WI38 (cell line): ENCODE data around the gene ACSBG1.
"Not testable (repeated sequence)": the region's sequence is repeated elsewhere in the genome, so short reads cannot be mapped to it uniquely, and the experiment has no call there.

Experiments
- H3K4me3 ChIP-seq: 2 replicates; pipeline ENCODE4 v1.5.1; 2011; ENCODE audit warnings: low read depth, mild to moderate bottlenecking, control low read depth, low read length
- CTCF ChIP-seq: IDR thresholded peaks from 2 replicates; pipeline ENCODE4 v1.5.1; 2012; ENCODE audit warnings: low read depth, mild to moderate bottlenecking, control low read depth, low read length

The ACSBG1 gene

GRCh38 chr15:78251136-78251535, 16.8 kb upstream of the ACSBG1 start:
- H3K4me3 ChIP-seq = no peak overlapping the region
- no peak for TF ChIP-seq CTCF

- TF ChIP-seq CTCF = no peak
- H3K4me3 ChIP-seq = no peak overlapping the region
These were observed 14.8 kb upstream of the ACSBG1 start for GRCh38 chr15:78249131-78249530.

- TF ChIP-seq CTCF = no peak
- H3K4me3 ChIP-seq = no peak overlapping the region
These were observed 13.5 kb upstream of the ACSBG1 start for GRCh38 chr15:78247911-78248310.

- not testable (repeated sequence) for H3K4me3 ChIP-seq
These were observed 11.7 kb upstream of the ACSBG1 start for GRCh38 chr15:78245976-78246620.

- H3K4me3 ChIP-seq = not testable (repeated sequence)
These were observed 11.0 kb upstream of the ACSBG1 start for GRCh38 chr15:78245392-78245791.

- no peak for TF ChIP-seq CTCF
- no peak overlapping the region for H3K4me3 ChIP-seq
These were observed 10.5 kb upstream of the ACSBG1 start for GRCh38 chr15:78244893-78245292.

GRCh38 chr15:78244101-78244500, 9.7 kb upstream of the ACSBG1 start:
- TF ChIP-seq CTCF = no peak
- H3K4me3 ChIP-seq = no peak overlapping the region

GRCh38 chr15:78243491-78243941, 9.2 kb upstream of the ACSBG1 start:
- no peak for TF ChIP-seq CTCF
- no peak overlapping the region for H3K4me3 ChIP-seq
